Activated CD8-positive, alpha-beta T cell treated with anti-CD3 and anti-CD28 coated beads, Interleukin-2, amount 10 ng/mL, durations not matched to agents 7 days and 5 days (primary cell): ENCODE results near the gene UPK1A. TPM values are rescaled to one million over a fixed set of nuclear protein-coding genes. Genes with fewer than 3 reads are reported as not detected.

Experiments
- ATAC-seq: fragments of 150-1000 bp; cut with Tn5 transposase; one replicate; pipeline ENCODE4 v1.10.0; 2021; ENCODE audit warnings: moderate library complexity
- CTCF ChIA-PET: fragments of 350-600 bp; sonication (Branson Sonifier 250); formaldehyde crosslinking; loops from one replicate; lab custom pipeline; 2021; ENCODE audit warnings: antibody characterized with exemption; lab: Charles Lee
- POLR2A ChIA-PET: fragments of 350-600 bp; sonication (Branson Sonifier 250); formaldehyde crosslinking; loops from one replicate; lab custom pipeline; 2021; ENCODE audit warnings: antibody characterized with exemption; lab: Charles Lee
- DNase-seq: peaks from one replicate; pipeline ENCODE4 v3.0.0-alpha.2; 2020
- H3K27ac Mint-ChIP-seq: one replicate; pipeline ENCODE4 v1.8.0; 2021; ENCODE audit warnings: mild to moderate bottlenecking, mixed read lengths
- H3K27me3 Mint-ChIP-seq: one replicate; pipeline ENCODE4 v1.8.0; 2021; ENCODE audit warnings: low read depth, mixed read lengths
- H3K36me3 Mint-ChIP-seq: one replicate; pipeline ENCODE4 v1.8.0; 2021; ENCODE audit warnings: low read depth, mixed read lengths
- H3K4me1 Mint-ChIP-seq: one replicate; pipeline ENCODE4 v1.8.0; 2021; ENCODE audit warnings: low read depth, mixed read lengths
- H3K4me3 Mint-ChIP-seq: one replicate; pipeline ENCODE4 v1.8.0; 2021; ENCODE audit warnings: mild to moderate bottlenecking, mixed read lengths
- H3K9me3 Mint-ChIP-seq: one replicate; pipeline ENCODE4 v1.8.0; 2022; ENCODE audit warnings: mixed read lengths; ENCODE audit not compliant: insufficient read depth
- total RNA-seq, 2 experiments: library from RNA; stranded (reverse); gene quantifications; one replicate each; pipeline ENCODE4 v1.2.3, GENCODE V29; 2021

Gene UPK1A
- total RNA-seq: under 1 TPM; 0.63 to 0.82 TPM

GRCh38 chr19:35666251-35666913, at the start of gene UPK1A:
Gene UPK1A (plus strand): TSS chr19:35666517. CDS start chr19:35666813, 296 bp downstream.
- POLR2A ChIA-PET: no interaction called here

GRCh38 chr19:35618857-35619256, 47.5 kb upstream of the UPK1A start:
- Mint-ChIP-seq H3K4me1 (peaks cover 5% of the 10 kb centered on the region), H3K27me3 (no peaks in the 10 kb centered on the region), H3K27ac (no peak overlapping the region), H3K36me3 (peaks cover 25% of the 10 kb centered on the region), H3K9me3 (no peaks in the 10 kb centered on the region), H3K4me3 (no peak overlapping the region)
- CTCF ChIA-PET: interaction anchor here (1.0 kb wide), 1 partner anchor 70 kb away, joined by 3 read pairs; no protein-coding TSS in a partner anchor
- DNase-seq: no peak
- POLR2A ChIA-PET: no interaction called here
- no peak for ATAC-seq

More at GRCh38 chr19:35666251-35666913, at the start of gene UPK1A:
- Mint-ChIP-seq H3K27me3 (peaks cover 8% of the 10 kb centered on the region), H3K9me3 (no peaks in the 10 kb centered on the region), H3K36me3 (peaks cover 8% of the 10 kb centered on the region), H3K4me1 (no peaks in the 10 kb centered on the region), H3K27ac (no peak within 1 kb of the TSS), H3K4me3 (no peak within 1 kb of the TSS)
- CTCF ChIA-PET: no interaction called here
- ATAC-seq: no peak
- no peak for DNase-seq

- CTCF ChIA-PET: interaction anchor here (1.0 kb wide), 1 partner anchor 71 kb away, joined by 3 read pairs; no protein-coding TSS in a partner anchor
- H3K4me3 Mint-ChIP-seq: no peak overlapping the region
- H3K4me1 Mint-ChIP-seq: peaks cover 2% of the 10 kb centered on the region
- no peak overlapping the region for H3K27ac Mint-ChIP-seq
- POLR2A ChIA-PET: no interaction called here
- DNase-seq (no peak), ATAC-seq (no peak)
- no peaks in the 10 kb centered on the region for H3K27me3 Mint-ChIP-seq
- peaks cover 25% of the 10 kb centered on the region for H3K36me3 Mint-ChIP-seq
- no peaks in the 10 kb centered on the region for H3K9me3 Mint-ChIP-seq
Measured at GRCh38 chr19:35619290-35619923, 46.9 kb upstream of the UPK1A start.

- no peak for DNase-seq
- H3K27ac Mint-ChIP-seq: no peak overlapping the region
- ATAC-seq: no peak
- no peaks in the 10 kb centered on the region for H3K4me1 Mint-ChIP-seq
- peaks cover 26% of the 10 kb centered on the region for H3K36me3 Mint-ChIP-seq
- CTCF ChIA-PET: no interaction called here
- POLR2A ChIA-PET: no interaction called here
- H3K27me3 Mint-ChIP-seq: no peaks in the 10 kb centered on the region
- no peak overlapping the region for H3K4me3 Mint-ChIP-seq
- no peaks in the 10 kb centered on the region for H3K9me3 Mint-ChIP-seq
Measured at GRCh38 chr19:35620001-35620400, 46.3 kb upstream of the UPK1A start.

- ChIA-PET POLR2A (interaction anchor here (0.8 kb wide), 2 partner anchors 9 kb away, joined by 3 read pairs; partner anchors contain the start of gene HAUS5), CTCF (no interaction called here)
- H3K27me3 Mint-ChIP-seq: no peaks in the 10 kb centered on the region
- no peak for ATAC-seq
- H3K27ac Mint-ChIP-seq: peak overlapping the region; percentile 53
- no peaks in the 10 kb centered on the region for H3K9me3 Mint-ChIP-seq
- no peak overlapping the region for H3K4me3 Mint-ChIP-seq
- peaks cover 23% of the 10 kb centered on the region for H3K36me3 Mint-ChIP-seq
- no peaks in the 10 kb centered on the region for H3K4me1 Mint-ChIP-seq
- no peak for DNase-seq
Measured at GRCh38 chr19:35621708-35622107, 44.6 kb upstream of the UPK1A start.

GRCh38 chr19:35622750-35623149, 43.6 kb upstream of the UPK1A start:
- no peaks in the 10 kb centered on the region for H3K9me3 Mint-ChIP-seq
- no peaks in the 10 kb centered on the region for H3K27me3 Mint-ChIP-seq
- CTCF ChIA-PET: no interaction called here
- peaks cover 20% of the 10 kb centered on the region for H3K36me3 Mint-ChIP-seq
- ATAC-seq (no peak), DNase-seq (no peak)
- no peaks in the 10 kb centered on the region for H3K4me1 Mint-ChIP-seq
- POLR2A ChIA-PET: interaction anchor here (0.8 to 1.9 kb wide), 2 partner anchors 10 kb away, joined by 3 to 5 read pairs; partner anchors contain the start of gene HAUS5
- no peak overlapping the region for H3K27ac Mint-ChIP-seq
- H3K4me3 Mint-ChIP-seq: no peak overlapping the region

GRCh38 chr19:35623327-35624010, 42.8 kb upstream of the UPK1A start:
- H3K36me3 Mint-ChIP-seq: peaks cover 20% of the 10 kb centered on the region

GRCh38 chr19:35628264-35628564, 38.1 kb upstream of the UPK1A start:
- no peak for ATAC-seq

More at GRCh38 chr19:35623327-35624010, 42.8 kb upstream of the UPK1A start:
- ATAC-seq (no peak), DNase-seq (no peak)
- H3K9me3 Mint-ChIP-seq: no peaks in the 10 kb centered on the region
- no peak overlapping the region for H3K4me3 Mint-ChIP-seq
- peak overlapping the region; percentile 26 for H3K27ac Mint-ChIP-seq
- peaks cover 4% of the 10 kb centered on the region for H3K4me1 Mint-ChIP-seq
- H3K27me3 Mint-ChIP-seq: no peaks in the 10 kb centered on the region
- ChIA-PET POLR2A (interaction anchor here (1.9 kb wide), 1 partner anchor 10 kb away, joined by 5 read pairs; the partner anchor contains the start of gene HAUS5), CTCF (interaction anchor here (1.2 kb wide), 2 partner anchors 10 to 75 kb away, joined by 3 to 4 read pairs; no protein-coding TSS in a partner anchor)

GRCh38 chr19:35628565-35629331, 37.6 kb upstream of the UPK1A start, which contains the start of gene RBM42:
Gene RBM42 (plus strand): TSS chr19:35629036. CDS start chr19:35629154, 118 bp downstream.
- Mint-ChIP-seq H3K4me1 (peaks cover 22% of the 10 kb centered on the region), H3K4me3 (peak within 1 kb of the TSS; percentile 93), H3K27me3 (no peaks in the 10 kb centered on the region), H3K36me3 (peaks cover 40% of the 10 kb centered on the region), H3K27ac (peak within 1 kb of the TSS; percentile 96), H3K9me3 (no peaks in the 10 kb centered on the region)
- ATAC-seq (peak; percentile 100), DNase-seq (peak; percentile 99)
- CTCF ChIA-PET: no interaction called here
- POLR2A ChIA-PET: interaction anchor here (0.7 kb wide), 1 partner anchor 19 kb away, joined by 3 read pairs; the partner anchor contains the start of gene COX6B1

More at GRCh38 chr19:35628264-35628564, 38.1 kb upstream of the UPK1A start:
- POLR2A ChIA-PET: interaction anchor here (0.7 kb wide), 1 partner anchor 20 kb away, joined by 3 read pairs; the partner anchor contains the start of gene COX6B1
- H3K27me3 Mint-ChIP-seq: no peaks in the 10 kb centered on the region
- DNase-seq: no peak
- H3K9me3 Mint-ChIP-seq: no peaks in the 10 kb centered on the region
- CTCF ChIA-PET: no interaction called here
- peaks cover 39% of the 10 kb centered on the region for H3K36me3 Mint-ChIP-seq
- peaks cover 22% of the 10 kb centered on the region for H3K4me1 Mint-ChIP-seq
- peak overlapping the region; percentile 93 for H3K4me3 Mint-ChIP-seq
- peak overlapping the region; percentile 96 for H3K27ac Mint-ChIP-seq

GRCh38 chr19:35629332-35629633, 37.0 kb upstream of the UPK1A start:
- POLR2A ChIA-PET: interaction anchor here (0.7 to 0.8 kb wide), 2 partner anchors 15 to 17 kb away, joined by 3 read pairs; partner anchors contain the start of gene HAUS5
- Mint-ChIP-seq H3K36me3 (peaks cover 43% of the 10 kb centered on the region), H3K9me3 (no peaks in the 10 kb centered on the region)

More at GRCh38 chr19:35629332-35629633, 37.0 kb upstream of the UPK1A start:
- H3K4me1 Mint-ChIP-seq: peaks cover 22% of the 10 kb centered on the region
- no peak for ATAC-seq
- CTCF ChIA-PET: interaction anchor here (3.6 kb wide), 1 partner anchor 14 kb away, joined by 10 read pairs; the partner anchor contains the start of gene ETV2
- no peaks in the 10 kb centered on the region for H3K27me3 Mint-ChIP-seq
- peak overlapping the region; percentile 96 for H3K27ac Mint-ChIP-seq
- H3K4me3 Mint-ChIP-seq: peak overlapping the region; percentile 93
- DNase-seq: no peak
